Activated CD8-positive, alpha-beta memory T cell treated with anti-CD3 and anti-CD28 coated beads, Interleukin-2, amount 50 U/mL, for 24 hours (primary cell): ENCODE results near the gene NEDD8.

Source experiments
- DNase-seq: peaks from one replicate; pipeline ENCODE4 v3.0.0-alpha.2; 2020; ENCODE audit errors: extremely low read depth

The NEDD8 gene

DNA sequence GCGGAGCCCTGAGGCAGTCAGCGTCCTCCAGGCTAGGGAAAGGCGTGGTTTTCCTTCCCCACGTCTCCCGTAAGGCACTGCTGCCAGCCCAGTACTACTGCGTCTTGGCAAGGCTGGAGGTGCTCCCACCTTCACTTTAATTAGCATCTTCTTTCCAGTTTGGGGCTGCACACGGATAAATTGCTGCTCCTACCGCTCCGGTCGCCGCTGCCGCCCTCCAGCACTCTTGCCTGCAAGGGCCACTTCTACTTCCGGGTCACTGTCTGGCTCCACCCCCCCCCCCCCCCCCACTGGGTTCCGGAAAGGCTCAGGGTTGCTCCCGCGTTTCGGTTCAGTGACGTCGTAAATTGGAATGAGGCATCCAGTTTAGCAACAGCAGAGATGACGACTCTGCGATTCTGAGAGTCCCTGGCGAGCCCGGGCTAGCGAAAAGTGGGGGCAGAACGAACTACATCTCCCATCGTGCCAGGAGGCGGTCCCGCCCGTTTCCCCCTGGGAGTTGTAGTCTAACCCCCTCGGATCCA lies at the start of gene NEDD8:
NEDD8 (minus strand) TSS at position 247 of the 524 bp plus-strand sequence; CDS start at position 147, 100 bp downstream.
- DNase-seq = peak; percentile 83

GRCh38 chr14:24281636-24282035 lies 49.5 kb upstream of the NEDD8 start:
- DNase-seq = no peak

- DNase-seq = no peak
Observed at GRCh38 chr14:24280797-24281460, 48.8 kb upstream of the NEDD8 start.

- no peak for DNase-seq
Observed at GRCh38 chr14:24279301-24280186, 47.4 kb upstream of the NEDD8 start.

DNA sequence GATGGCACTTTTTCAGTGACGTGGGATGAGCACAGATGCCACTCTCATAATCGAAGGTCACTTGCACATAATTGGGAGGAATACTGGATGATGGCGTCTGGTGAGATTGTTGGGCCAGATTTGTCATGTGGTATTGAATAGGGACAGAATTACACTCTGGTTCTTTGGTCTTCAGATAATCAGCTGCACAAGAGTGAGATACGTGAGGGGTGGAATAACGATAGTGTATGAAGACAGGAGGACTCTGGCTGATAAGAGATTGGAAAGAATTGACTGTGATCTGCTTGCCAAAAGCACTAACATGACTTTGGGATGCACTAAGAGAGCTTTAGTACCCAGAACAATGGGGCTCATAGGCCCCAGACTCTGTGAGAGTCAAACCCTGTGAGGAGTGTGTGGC lies 46.3 kb upstream of the NEDD8 start:
- DNase-seq = no peak

GRCh38 chr14:24277606-24278321 lies 45.6 kb upstream of the NEDD8 start:
- DNase-seq = no peak

DNA sequence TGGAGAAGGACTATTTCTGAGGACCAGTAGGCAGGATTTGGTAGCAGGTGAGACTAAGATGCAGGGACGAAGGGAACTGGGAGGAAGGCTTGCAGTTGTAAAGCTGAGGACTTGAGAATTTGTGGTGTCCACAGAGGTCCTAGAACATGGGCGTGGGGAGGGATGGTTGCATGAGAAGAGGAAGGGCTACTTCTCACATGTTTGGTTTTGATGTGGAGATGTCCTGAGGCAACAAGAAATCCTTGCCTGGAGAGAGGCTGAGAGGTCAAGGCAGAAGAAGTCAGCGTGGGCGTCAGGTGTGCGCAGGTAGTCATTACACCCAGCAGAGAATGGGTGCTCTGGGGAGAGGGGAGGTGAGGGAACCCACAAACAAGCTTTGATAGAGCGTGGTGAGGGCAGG lies 44.9 kb upstream of the NEDD8 start:
- no peak for DNase-seq

GRCh38 chr14:24274101-24274543 lies 42.0 kb upstream of the NEDD8 start:
- no peak for DNase-seq

DNA sequence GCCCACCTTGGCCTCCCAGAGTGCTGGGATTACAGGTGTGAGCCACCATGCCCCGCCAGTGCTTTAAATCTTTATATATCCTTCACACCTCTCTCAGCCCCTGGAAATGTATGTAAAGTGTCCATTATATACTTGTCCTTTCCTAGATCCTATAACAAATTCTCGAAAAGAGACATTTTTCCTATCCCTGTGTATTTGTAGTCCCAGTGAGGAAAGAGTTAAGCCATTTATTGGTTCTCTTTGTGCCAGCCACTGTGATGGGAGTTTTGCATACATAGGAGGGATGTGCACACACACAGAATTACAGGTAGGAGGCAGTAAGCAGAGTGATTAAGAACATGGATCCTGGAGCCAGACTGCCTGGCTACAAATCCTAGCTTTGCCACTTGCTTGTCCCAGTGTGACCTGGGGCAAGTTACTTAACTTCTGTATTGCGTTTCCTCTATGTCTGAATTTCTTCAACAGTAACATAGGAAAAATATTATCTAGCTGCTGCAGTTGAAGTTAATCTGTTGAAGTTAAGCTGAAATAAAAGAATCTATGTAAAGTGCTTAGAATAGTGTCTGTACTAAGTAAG lies 41.3 kb upstream of the NEDD8 start:
- no peak for DNase-seq

- DNase-seq = no peak
Observed at GRCh38 chr14:24272467-24272866, 40.3 kb upstream of the NEDD8 start.

DNA sequence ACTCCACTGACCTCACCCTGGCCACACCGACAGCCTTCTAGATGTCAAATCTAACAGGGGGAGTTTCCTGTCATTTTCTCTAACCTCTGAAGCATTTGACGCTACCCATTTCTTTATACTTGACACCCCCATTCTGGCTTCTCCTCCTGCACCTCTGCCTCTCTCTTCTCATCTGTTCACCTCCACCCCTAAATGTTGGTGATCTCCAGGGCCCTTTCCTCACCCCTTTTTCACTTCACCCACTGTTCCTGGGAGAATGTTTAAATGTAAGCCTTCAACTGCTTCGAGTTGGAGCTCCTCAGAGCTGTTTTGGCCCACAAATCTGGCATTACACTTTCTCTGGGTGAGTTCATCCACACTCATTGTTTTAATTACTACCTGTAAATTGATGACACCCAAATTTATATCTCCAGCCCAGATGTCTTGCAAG lies 39.7 kb upstream of the NEDD8 start:
- DNase-seq = no peak

- peak; percentile 57 for DNase-seq
Observed at GRCh38 chr14:24271134-24271833, 39.1 kb upstream of the NEDD8 start, which contains the start of gene RABGGTA. Gene RABGGTA (minus strand): TSS chr14:24271597. CDS start chr14:24271115, 482 bp downstream.

- DNase-seq = no peak
Observed at GRCh38 chr14:24270537-24271133, 38.5 kb upstream of the NEDD8 start.

DNA sequence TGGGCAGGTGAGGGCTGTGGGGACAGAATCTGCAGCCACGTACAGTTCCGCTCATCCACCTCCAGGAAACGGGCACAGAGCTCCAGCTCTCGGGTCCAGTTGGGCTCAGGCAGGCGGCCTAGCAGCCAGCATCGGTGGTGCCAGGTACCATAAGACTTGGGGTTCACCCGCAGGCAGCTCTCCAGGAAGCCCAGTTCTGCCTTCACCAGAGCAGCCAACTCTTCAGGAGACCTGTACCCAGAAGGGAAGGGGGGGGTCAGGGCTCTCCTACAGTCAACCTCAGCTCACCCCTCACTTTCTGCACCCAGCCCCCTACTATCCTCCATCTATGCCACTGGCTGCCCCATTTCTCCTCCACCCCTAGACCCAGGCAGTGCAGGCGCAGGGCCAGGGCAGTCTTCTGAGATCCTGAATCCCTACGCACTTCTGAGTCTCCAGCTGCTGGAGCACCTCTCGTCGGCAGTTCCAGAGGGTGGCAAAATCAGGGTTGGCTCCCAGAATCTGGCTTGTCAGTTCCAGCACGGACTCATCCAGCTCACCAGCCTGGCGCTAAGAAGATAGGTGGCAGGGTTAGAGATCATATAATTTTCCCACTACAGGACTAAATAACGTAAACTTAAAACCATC lies 37.9 kb upstream of the NEDD8 start:
- DNase-seq = no peak

- DNase-seq = no peak
Observed at GRCh38 chr14:24269368-24269767, 37.2 kb upstream of the NEDD8 start.

- no peak for DNase-seq
Observed at GRCh38 chr14:24268225-24268624, 36.1 kb upstream of the NEDD8 start.

- no peak for DNase-seq
Observed at GRCh38 chr14:24267516-24267915, 35.3 kb upstream of the NEDD8 start.

- no peak for DNase-seq
Observed at GRCh38 chr14:24266344-24267244, 34.4 kb upstream of the NEDD8 start.

DNA sequence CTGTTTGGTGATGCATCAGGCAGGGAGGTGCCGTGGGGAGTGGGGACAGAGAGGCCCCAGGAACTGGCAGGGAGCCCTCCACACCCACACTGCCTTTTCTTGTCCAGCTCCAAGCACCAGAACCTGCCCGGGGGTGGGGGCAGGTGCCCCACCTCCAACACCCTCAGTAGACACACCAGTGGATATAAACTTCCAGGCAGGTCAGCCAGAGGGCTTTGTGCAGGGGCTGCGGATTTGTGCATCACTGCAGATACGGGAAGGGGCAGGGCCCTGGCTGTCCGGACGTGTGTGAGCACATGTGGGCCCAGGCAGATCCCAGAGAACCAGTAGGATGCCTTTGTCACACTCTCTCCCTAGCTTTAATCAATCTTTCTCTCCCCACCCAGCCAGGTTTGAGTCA lies 32.1 kb upstream of the NEDD8 start:
- DNase-seq = no peak
